GM18511 (cell line): ENCODE data around the gene ACLY.
"Not testable (repeated sequence)": the region's sequence is repeated elsewhere in the genome, so short reads cannot be mapped to it uniquely, and the experiment has no call there.

ENCODE experiments used
- ATAC-seq: cut with Tn5 transposase; IDR thresholded peaks from one replicate; pipeline ENCODE4 v1.9.1; 2021; ENCODE audit warnings: mild to moderate bottlenecking, moderate library complexity; ENCODE audit not compliant: unreplicated experiment

ACLY gene

GRCh38 chr17:41939693-41940090, 20.9 kb upstream of the ACLY start:
- ATAC-seq: no peak

GRCh38 chr17:41939044-41939692, 20.4 kb upstream of the ACLY start:
- no peak for ATAC-seq

GRCh38 chr17:41937970-41938954, 19.5 kb upstream of the ACLY start:
- no peak for ATAC-seq

DNA sequence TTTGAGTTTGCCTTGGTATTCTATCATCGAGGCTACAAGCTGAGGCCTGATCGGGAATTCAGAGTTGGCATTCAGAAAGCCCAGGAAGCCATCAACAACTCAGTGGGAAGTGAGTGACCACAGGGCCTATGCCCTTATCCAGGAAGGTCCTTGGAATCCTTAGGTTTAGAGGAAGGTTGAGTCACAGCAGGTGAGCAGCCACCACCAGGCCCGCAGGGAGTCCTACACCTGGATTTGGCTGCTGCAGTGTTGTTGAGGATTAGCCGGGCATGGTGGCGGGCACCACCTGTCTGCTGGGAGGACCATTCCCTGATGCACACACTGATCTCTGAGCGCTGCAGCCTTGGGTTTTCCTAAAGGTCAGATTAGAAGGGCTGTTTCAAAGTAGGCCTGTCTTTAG, 16.9 kb upstream of the ACLY start:
- ATAC-seq: no peak

DNA sequence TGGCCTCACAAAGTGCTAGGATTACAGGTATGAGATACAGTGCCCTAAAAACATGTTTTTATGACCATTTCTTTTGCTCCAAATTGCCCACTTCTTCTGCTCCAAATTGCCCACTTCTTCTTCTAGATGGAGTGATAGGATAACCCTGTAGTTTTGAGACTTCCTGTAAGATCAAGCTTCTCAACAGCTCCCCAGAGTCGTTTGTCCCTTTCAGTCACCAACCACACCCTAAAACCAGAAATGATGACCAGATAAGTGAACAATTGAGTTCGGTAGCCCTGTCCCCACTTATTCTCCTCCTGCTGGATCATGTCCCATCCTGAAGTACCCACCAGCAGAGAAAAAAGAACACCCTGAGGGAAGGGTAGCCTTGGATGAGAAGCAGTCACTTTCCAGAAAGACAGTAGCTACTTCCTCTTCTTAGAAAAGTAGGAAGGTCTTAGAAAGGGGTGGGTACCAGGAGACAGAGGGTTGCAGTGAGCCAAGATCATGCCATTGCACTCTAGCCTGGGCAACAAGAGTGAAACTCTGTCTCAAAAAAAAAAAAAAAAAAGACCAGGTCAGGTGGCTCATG, 14.2 kb upstream of the ACLY start:
- ATAC-seq: no peak

GRCh38 chr17:41931715-41932114, 13.0 kb upstream of the ACLY start:
- ATAC-seq: not testable (repeated sequence)

DNA sequence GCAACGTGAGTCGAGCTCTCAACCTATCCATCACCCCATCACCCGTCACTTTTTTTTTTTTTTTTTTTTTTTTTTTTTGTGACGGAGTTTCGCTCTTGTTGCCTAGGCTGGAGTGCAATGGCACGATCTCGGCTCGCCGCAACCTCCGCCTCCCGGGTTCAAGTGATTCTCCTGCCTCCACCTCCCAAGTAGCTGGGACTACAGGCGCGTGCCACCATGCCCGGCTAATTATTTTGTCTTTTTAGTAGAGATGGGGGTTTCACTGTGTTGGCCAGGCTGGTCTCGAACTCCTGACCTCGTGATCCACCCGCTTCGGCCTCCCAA, 12.0 kb upstream of the ACLY start:
- peak; percentile 40 for ATAC-seq

DNA sequence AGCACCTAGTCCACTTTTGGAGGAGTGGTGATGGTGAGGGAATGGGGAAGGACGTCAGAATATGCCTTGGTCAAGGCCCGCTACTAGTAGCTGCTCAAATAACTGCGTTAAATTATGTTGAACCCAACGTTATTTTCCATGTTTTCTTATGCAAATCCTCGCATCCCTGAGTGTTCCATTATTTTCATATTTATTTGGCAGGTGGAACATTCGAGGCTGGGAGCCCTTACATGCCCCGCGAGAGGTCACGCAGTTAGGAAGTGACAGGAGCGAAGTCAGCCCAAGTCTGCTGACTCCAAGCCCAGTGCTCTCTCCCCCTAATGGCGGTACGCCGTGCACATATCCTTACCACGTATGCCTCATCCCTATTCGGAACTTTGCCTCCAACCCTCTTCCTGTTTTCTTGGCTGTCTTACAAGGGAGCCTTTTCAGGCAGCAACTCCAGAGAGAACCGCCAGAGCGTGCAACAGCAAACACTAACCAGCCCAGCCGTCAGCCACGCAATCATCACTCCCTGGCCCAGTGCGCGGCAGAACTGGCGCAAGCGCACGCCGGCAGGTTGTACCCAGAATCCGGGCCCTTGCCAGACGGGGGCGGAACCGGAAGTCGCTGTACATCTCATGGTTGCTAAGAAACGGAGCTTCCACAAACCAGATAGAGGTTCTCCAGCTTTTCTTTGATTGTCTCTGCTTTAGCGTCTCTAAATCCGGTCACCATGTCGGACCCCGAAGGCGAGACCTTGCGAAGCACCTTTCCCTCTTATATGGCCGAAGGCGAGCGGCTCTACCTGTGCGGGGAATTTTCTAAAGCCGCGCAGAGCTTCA, 11.5 kb upstream of the ACLY start, which contains the start of gene ODAD4:
Gene ODAD4 (plus strand): TSS at position 609 of the 824 bp plus-strand sequence. CDS start 107 bp downstream, at position 716.
- peak; percentile 98 for ATAC-seq

GRCh38 chr17:41928693-41929251, 10.0 kb upstream of the ACLY start:
- ATAC-seq: no peak

- ATAC-seq: no peak
Measured at GRCh38 chr17:41925991-41926590, 7.3 kb upstream of the ACLY start.

DNA sequence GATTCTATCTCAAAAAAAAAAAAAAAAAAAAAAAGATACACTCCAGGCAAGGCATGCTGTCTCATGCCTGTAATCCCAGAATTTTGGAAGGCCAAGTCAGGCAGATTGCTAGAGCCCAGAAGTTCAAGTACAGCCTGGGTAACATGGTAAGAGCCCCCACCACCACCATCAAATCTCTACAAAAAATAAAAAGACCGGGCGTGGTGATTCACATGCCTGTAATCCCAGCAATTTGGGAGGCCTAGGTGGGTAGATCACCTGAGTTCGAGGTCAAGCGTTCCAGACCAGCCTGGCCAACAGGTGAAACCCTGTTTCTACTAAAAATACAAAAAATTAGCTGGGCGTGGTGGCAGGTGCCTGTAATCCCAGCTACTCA, 1.8 kb upstream of the ACLY start:
- ATAC-seq: no peak

DNA sequence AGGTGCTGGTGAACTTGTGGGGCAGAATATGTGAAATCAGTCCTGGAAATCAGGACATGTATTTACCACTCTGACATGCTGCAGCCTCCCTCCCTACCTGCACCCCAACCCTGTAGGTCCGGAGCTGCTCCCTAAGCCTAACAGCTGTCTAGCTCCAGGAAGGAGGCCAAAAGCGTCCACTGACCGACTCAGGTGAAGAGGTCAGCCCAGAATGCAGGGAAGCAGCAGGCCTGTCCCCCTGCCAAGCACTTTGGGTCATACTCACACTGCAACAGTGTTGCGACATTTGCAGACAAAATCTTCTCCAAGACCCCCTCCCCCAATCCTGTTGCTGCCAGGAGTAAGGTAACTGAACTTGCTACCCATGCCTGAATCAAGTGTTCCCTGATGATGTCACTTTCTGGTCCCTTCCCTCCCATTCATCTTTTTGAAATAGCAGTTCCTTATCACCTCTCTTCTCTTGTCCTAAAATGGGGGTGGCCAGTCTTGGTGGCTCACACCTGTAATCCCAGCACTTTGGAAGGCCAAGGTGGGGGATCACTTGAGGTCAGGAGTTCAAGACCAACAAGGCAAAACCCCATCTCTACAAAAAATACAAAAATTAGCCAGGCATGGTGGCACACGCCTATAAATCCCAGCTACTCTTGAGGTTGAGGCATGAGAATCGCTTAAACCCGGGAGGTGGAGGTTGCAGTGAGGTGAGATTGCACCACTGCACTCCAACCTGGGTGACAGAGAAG, 1.3 kb upstream of the ACLY start:
- no peak for ATAC-seq

DNA sequence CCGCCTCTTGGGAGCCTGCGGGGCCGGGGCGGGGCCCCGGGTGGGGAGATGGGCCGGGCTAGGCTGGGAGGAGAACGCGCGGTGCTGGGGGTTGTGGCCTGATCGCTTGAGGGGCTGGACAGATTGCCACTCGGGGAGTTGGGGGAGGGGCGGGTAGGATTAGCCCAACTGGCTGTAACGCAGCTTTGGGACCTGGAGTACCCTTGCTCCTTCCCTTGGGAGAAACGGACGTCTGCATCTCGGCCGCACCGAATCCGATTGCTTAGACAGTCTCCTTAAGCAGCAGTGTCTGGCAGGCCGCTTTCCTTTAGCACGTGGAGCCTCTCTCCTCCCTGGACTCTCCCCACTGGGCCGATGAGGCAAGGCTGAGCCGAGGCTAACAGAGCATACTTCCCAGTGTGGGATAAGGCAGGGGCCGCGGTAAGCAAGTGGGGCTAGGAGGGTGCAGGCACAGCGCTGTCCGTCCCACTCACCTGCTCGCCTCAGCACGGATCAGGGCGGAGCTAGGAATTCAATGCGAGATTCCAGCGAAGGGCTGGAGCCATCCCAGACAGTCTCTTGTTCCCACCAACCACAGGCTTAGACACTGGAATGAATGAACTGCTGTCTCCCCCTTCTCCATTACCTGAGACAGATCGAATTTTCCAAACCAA, 540 bp upstream of the ACLY start:
- ATAC-seq: no peak

DNA sequence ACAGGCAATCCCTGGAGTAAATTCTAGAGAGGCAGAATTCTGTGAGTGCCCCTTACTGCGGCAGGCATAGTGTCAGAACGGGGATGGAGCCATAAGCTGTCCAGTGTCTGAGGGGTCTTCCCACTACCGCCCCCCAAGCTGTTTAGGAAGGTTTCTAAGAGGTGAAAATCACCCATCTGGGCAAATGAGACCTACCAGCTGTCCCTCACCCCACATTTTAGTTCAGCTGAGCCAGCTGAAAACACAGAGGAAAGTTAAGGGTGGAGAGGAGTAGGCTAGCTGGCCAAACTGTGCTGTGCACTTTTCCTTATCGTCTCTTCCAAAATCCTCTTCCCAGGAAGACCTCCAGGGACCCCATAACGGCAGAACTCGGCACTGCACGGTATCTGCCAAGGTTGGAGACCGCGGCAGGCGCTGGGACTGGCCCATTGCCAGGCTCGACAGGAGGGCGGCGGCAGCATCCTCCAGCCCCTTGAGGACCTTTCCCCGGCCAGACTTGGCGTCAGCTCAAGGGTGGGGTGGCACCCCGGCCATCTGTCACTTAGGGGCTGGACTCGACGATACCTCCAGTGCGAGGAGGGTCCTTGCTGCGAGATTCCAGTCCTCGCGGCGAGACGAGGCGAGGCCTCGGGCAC, 955 bp downstream of the ACLY start:
- peak; percentile 15 for ATAC-seq

GRCh38 chr17:41917192-41917591, 1.6 kb downstream of the ACLY start:
- ATAC-seq: no peak

DNA sequence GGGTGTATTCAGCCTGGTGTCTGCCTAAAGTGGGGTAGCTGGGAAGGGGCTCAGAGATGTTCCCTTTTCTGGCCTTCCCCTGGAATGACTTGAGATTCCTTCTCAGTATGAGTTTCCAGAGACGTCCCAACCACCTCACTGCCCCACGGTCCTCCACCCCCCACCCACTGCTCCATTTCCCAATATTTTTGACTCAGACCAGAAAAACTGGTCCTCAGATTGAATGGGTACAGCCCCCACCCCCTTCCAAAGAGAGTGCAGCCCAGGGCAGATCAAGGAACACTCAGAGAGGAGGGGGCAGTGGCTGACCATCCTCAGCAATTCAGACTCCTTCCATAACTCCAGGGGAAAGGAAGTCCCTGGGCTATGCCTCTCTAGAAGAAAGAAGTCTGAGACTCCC, 3.2 kb downstream of the ACLY start:
- ATAC-seq: no peak

GRCh38 chr17:41915020-41915419, 3.7 kb downstream of the ACLY start:
- no peak for ATAC-seq

DNA sequence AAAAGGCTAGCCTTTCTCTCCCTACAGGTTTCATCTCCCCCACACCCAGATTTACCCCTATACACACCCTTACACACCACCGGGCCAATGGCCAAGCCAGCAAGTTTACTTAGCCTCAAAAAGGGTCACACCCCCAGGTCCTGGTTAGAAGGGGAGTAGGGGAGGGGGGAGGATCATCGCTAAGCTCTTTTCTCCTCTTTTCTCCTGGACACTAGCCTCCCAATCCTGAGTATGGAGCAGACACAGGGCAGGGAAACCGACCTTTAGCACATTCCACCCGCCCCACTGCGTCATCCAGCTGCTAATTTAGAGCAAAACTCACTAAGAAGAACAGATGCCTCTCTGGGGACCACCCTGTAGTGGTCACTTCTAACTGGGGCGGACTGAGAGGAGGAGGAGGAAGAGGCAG, 4.4 kb downstream of the ACLY start:
- ATAC-seq: no peak

DNA sequence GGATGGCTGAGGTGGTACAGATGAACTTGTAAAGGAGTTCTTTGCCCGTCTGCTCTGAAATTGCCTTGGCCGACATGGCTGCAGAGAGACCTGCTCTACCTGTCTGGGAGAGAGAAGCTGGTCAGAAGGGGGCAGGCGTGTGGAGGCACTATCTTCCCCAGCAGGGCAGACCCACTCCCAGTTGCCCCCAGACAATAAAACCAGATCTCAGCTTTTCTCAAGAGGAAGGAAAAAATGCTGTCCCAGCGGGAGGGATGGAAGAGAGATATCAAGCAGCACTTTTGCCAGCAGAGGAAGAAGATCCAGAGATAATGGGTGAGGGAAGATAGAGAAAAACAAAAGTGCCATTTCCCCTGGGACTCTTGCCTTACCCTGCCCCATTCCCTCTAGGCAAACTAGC, 5.0 kb downstream of the ACLY start:
- no peak for ATAC-seq
